ENCODE data around the gene CEP120. TPM values are rescaled to one million over a fixed set of nuclear protein-coding genes. Genes with fewer than 3 reads are reported as not detected.

CEP120 gene
- total and polyA plus RNA-seq, 11 donors: 2.8 to 16.5 (median 12.0) TPM

DNA sequence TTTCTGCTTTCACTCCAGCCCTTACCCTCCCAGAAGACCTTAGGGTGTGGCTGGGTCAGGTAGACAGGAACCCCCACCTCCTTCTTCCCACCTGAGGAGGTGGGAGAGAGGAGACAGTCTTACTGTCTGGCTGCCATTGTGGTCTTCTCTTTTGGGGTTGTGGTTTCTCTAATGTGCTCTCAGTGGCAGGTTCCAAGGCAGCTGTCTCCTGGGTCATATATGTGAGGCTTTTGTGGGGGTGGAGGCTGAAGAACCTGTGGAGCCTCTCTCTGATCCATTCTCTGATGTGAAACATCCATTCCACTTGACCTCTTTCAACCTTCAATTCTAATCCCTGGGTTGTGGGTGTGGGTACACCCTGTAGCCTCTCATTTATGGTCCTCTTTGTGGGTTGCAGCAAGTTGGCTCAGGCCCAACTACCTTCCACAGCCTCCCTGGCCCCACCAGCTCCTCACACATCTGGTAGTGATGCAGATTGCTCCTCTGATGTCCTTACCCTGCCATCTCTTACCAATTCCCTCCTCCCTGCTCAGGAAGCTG, 118.4 kb downstream of the CEP120 start:
- intact Hi-C loops (cut with DNase I): no loop called here

GRCh38 chr5:123303802-123304201, 119.4 kb downstream of the CEP120 start:
- Histone ChIP-seq H3K4me1 (no peaks in the 10 kb centered on the region), H3K9me3 (peaks cover 0 to 14% (median 0%) of the 10 kb centered on the region in 12 donors), H3K27me3 (peaks cover 0 to 5% (median 0%) of the 10 kb centered on the region in 9 donors), H3K36me3 (no peaks in the 10 kb centered on the region), H3K4me3 (no peak overlapping the region), H3K27ac (no peak overlapping the region)
- DNase-seq (no peak), ATAC-seq (no peak)
- TF ChIP-seq, protein P1, sequence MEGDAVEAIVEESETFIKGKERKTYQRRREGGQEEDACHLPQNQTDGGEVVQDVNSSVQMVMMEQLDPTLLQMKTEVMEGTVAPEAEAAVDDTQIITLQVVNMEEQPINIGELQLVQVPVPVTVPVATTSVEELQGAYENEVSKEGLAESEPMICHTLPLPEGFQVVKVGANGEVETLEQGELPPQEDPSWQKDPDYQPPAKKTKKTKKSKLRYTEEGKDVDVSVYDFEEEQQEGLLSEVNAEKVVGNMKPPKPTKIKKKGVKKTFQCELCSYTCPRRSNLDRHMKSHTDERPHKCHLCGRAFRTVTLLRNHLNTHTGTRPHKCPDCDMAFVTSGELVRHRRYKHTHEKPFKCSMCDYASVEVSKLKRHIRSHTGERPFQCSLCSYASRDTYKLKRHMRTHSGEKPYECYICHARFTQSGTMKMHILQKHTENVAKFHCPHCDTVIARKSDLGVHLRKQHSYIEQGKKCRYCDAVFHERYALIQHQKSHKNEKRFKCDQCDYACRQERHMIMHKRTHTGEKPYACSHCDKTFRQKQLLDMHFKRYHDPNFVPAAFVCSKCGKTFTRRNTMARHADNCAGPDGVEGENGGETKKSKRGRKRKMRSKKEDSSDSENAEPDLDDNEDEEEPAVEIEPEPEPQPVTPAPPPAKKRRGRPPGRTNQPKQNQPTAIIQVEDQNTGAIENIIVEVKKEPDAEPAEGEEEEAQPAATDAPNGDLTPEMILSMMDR (IDR thresholded peaks at IDR 0.05): no peak
- TF ChIP-seq POLR2A (IDR thresholded peaks at IDR 0.05): no peak
- 69 to 80% (median 75%) methylated on average over 3 of the region's 3 CpGs for WGBS, 4 donors
- intact Hi-C loops (cut with DNase I): no loop called here

More for the DNA sequence above, 118.4 kb downstream of the CEP120 start:
- peaks cover 0 to 8% (median 0%) of the 10 kb centered on the region in 12 donors for H3K9me3 ChIP-seq
- TF ChIP-seq, protein P1 (IDR thresholded peaks at IDR 0.05): no peak
- no peak for TF ChIP-seq POLR2A (IDR thresholded peaks at IDR 0.05)
- DNase-seq: no peak
- no peak for ATAC-seq
- H3K27ac ChIP-seq: no peak overlapping the region
- H3K27me3 ChIP-seq: peaks cover 0 to 5% (median 0%) of the 10 kb centered on the region in 9 donors
- no peak overlapping the region for H3K4me3 ChIP-seq
- H3K36me3 ChIP-seq: no peaks in the 10 kb centered on the region
- H3K4me1 ChIP-seq: no peaks in the 10 kb centered on the region

DNA sequence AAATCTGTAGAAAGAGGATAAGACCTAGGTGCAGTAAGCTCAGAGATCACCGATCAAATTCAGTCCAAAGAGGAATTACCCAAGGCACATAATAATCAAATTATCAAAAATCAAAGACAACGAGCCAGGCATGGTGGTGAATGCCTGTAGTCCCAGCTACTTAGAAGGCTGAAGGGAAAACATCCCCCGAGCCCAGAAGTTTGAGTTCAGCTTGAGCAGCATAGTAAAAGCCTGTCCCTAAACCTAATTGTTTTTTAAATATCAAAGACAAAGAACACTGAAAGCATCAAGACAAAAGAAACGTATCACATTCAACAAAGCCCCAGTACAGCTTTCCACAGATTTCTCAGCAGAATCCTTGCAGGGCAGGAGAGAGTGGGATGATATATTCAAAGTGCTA, 122.9 kb downstream of the CEP120 start:
- Histone ChIP-seq H3K27ac (no peak overlapping the region), H3K27me3 (peaks cover 0 to 11% (median 0%) of the 10 kb centered on the region in 9 donors), H3K4me1 (no peaks in the 10 kb centered on the region), H3K36me3 (no peaks in the 10 kb centered on the region), H3K9me3 (peaks cover 0 to 14% (median 0%) of the 10 kb centered on the region in 12 donors), H3K4me3 (no peak overlapping the region)
- no peak for ATAC-seq
- no peak for TF ChIP-seq POLR2A (IDR thresholded peaks at IDR 0.05)
- TF ChIP-seq, protein P1 (IDR thresholded peaks at IDR 0.05): no peak
- intact Hi-C loops (cut with DNase I): no loop called here
- WGBS, 4 donors: 83 to 86% (median 84%) methylated on average over 4 of the region's 4 CpGs
- DNase-seq: no peak

- no peak overlapping the region for H3K4me3 ChIP-seq
- TF ChIP-seq, protein P1 (IDR thresholded peaks at IDR 0.05): no peak
- TF ChIP-seq POLR2A (IDR thresholded peaks at IDR 0.05): no peak
- H3K27me3 ChIP-seq: peaks cover 0 to 11% (median 0%) of the 10 kb centered on the region in 9 donors
- peaks cover 0 to 14% (median 0%) of the 10 kb centered on the region in 12 donors for H3K9me3 ChIP-seq
- H3K27ac ChIP-seq: no peak overlapping the region
- no peaks in the 10 kb centered on the region for H3K36me3 ChIP-seq
- intact Hi-C loops (cut with DNase I): no loop called here
- DNase-seq (no peak), ATAC-seq (no peak)
- H3K4me1 ChIP-seq: no peaks in the 10 kb centered on the region
- 88 to 98% (median 91%) methylated on average over 1 of the region's 1 CpG for WGBS, 4 donors
Measured at GRCh38 chr5:123299136-123299535, 124.1 kb downstream of the CEP120 start.
